Ascending aorta (tissue), 2 donors: ENCODE results near the gene RYK. TPM values are rescaled to one million over a fixed set of nuclear protein-coding genes. Genes with fewer than 3 reads are reported as not detected.
A peak's percentile ranks its signal among the peaks of the same experiment; 100 is the strongest.

ENCODE experiments used
- DNase-seq, 2 donors: peaks; one replicate each; pipeline ENCODE4 v3.0.0-alpha.2; 2019; ENCODE audit warnings: low spot score in 2 of 2
- H3K27ac ChIP-seq, 2 donors: fragments of 200-600 bp; sonication (generic); one replicate each; pipeline ENCODE4 v1.5.1; 2016 to 2017; ENCODE audit warnings: mild to moderate bottlenecking in 1 of 2
- H3K27me3 ChIP-seq: fragments of 200-600 bp; sonication (generic); one replicate; pipeline ENCODE4 v1.5.1; 2017
- H3K36me3 ChIP-seq, 2 donors: fragments of 200-600 bp; sonication (generic); one replicate each; pipeline ENCODE4 v1.5.1; 2016
- H3K4me1 ChIP-seq, 2 donors: fragments of 200-600 bp; sonication (generic); one replicate each; pipeline ENCODE4 v1.5.1; 2016 to 2017; ENCODE audit warnings: mild to moderate bottlenecking in 1 of 2
- H3K4me3 ChIP-seq, 2 donors: fragments of 200-600 bp; sonication (generic); one replicate each; pipeline ENCODE4 v1.5.1; 2016 to 2017; ENCODE audit warnings: mild to moderate bottlenecking in 1 of 2
- H3K9me3 ChIP-seq, 2 donors: fragments of 200-600 bp; sonication (generic); one replicate each; pipeline ENCODE4 v1.5.1; 2016
- intact Hi-C: fragments of 100-400 bp; cut with DNase I; formaldehyde crosslinking; loops from one replicate; pipeline ENCODE4 v1.15.1; 2023
- total RNA-seq: library from RNA; depleted of rRNA; stranded (reverse); fragments of >200 nt; gene quantifications from one replicate; pipeline ENCODE4 v1.1.0, GENCODE V29; 2016
- TF ChIP-seq, protein P1 (sequence below), 3 experiments: fragments of 200-600 bp in 2 of 3; fragments of 450-650 bp in 1 of 3; sonication (generic) in 2 of 3; IDR thresholded peaks; one replicate each; pipeline ENCODE4 v1.5.1; 2016 to 2019; ENCODE audit warnings: antibody characterized with exemption in 3 of 3, mild to moderate bottlenecking in 1 of 3, moderate library complexity in 1 of 3

Gene RYK
- total RNA-seq, 1 donor from 2014 or later: 13.5 TPM

DNA sequence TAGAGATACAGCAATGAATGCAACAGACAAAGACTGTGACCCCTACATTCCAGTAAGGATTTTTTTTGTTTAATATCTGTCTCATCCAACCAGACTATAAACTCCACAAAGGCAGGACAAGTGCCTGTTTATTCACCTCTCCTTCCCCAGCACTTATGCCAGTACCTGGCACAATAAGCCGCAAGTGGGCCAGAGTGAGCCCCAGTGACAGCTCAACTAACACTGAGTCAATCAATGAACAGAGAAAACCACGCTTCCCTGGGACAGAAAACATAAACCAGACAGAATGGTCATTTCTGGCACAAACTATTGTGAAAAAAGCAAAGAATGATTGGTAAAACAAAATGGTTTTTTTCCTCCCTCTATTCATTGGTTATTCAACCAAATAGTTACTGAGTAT, 52.2 kb downstream of the RYK start:
- no peak for DNase-seq
- Histone ChIP-seq H3K4me1 (no peaks in the 10 kb centered on the region), H3K4me3 (no peak overlapping the region), H3K9me3 (no peaks in the 10 kb centered on the region), H3K36me3 (peaks cover 12 to 46% of the 10 kb centered on the region in 2 donors), H3K27ac (no peak overlapping the region), H3K27me3 (no peaks in the 10 kb centered on the region)
- TF ChIP-seq, protein P1, sequence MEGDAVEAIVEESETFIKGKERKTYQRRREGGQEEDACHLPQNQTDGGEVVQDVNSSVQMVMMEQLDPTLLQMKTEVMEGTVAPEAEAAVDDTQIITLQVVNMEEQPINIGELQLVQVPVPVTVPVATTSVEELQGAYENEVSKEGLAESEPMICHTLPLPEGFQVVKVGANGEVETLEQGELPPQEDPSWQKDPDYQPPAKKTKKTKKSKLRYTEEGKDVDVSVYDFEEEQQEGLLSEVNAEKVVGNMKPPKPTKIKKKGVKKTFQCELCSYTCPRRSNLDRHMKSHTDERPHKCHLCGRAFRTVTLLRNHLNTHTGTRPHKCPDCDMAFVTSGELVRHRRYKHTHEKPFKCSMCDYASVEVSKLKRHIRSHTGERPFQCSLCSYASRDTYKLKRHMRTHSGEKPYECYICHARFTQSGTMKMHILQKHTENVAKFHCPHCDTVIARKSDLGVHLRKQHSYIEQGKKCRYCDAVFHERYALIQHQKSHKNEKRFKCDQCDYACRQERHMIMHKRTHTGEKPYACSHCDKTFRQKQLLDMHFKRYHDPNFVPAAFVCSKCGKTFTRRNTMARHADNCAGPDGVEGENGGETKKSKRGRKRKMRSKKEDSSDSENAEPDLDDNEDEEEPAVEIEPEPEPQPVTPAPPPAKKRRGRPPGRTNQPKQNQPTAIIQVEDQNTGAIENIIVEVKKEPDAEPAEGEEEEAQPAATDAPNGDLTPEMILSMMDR (IDR thresholded peaks at IDR 0.05): no peak
- intact Hi-C loops: no loop called here

DNA sequence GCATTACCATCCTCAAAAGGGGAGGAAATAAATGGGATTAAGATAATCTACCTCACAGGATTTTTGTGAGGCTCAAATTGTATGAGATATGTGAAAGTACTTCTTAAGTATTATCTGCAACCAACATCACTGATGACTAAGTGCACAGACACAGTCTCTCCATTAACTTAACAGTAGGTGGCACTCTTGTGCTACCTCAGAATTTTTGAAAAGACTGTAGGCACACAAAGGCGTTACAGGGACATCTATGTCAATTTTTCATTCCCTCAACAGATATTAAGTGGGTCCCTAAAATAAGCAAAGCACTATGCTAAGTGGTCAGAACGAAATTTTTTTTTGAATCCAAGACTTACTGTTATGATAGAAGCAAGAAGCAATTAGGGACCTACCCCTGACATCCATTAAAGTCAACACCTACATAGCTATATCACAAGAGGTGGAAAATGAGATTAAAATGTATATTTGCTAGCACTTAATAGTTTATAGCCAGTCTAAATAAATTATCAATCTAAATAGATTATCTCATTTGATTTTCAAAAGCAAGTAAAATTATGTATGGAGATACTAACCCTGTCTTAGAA, 52.9 kb downstream of the RYK start:
- Histone ChIP-seq H3K36me3 (peaks cover 12 to 42% of the 10 kb centered on the region in 2 donors), H3K27me3 (no peaks in the 10 kb centered on the region), H3K4me3 (no peak overlapping the region), H3K9me3 (no peaks in the 10 kb centered on the region), H3K4me1 (no peaks in the 10 kb centered on the region), H3K27ac (no peak overlapping the region)
- TF ChIP-seq, protein P1 (IDR thresholded peaks at IDR 0.05): peak; percentile 41 to 70 (median 62)
- DNase-seq: no peak
- intact Hi-C loops: no loop called here

DNA sequence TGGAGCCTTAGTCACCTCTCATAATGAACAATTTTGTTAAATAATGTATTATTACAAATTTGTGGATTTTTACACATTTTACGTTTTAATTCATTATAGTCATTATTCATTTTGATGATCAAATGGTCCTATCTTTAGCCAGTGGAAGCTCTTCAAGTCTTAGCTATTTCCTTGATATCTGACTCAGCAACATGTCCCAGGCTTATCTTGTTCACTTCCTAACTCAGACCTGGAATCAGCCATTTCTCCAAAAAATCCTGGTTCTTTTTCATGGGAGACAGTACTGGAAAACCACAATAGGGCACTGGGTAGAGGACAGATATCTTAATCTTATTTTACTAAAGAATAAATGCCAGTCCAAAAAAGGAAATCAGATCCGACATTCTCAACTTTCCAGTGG, 56.4 kb downstream of the RYK start:
- TF ChIP-seq, protein P1 (IDR thresholded peaks at IDR 0.05): no peak
- intact Hi-C loops: no loop called here
- H3K4me3 ChIP-seq: no peak overlapping the region
- no peaks in the 10 kb centered on the region for H3K9me3 ChIP-seq
- DNase-seq: no peak
- peaks cover 0 to 17% of the 10 kb centered on the region in 2 donors for H3K36me3 ChIP-seq
- no peaks in the 10 kb centered on the region for H3K27me3 ChIP-seq
- no peaks in the 10 kb centered on the region for H3K4me1 ChIP-seq
- H3K27ac ChIP-seq: no peak overlapping the region

DNA sequence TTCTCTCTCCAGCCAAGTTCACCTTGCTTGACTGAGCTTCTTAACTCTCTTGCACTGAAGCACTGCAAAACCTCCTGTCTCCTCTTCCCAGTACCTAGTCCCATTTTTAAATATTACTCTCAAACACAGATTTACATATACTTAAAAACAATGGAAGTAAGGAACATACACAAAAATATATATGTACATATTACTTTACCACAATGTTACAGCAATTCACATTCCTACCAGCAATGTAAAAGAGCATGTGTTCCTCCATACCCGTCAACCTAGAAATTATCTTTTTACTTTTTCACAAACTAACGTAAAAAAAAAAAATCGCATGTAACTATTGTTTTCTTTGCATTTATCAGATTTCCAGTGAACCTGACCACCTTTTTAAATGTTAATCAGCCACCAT, 60.4 kb downstream of the RYK start:
- no peak for DNase-seq
- H3K27ac ChIP-seq: no peak overlapping the region
- peaks cover 4 to 20% of the 10 kb centered on the region in 2 donors for H3K36me3 ChIP-seq
- intact Hi-C loops: no loop called here
- no peak overlapping the region for H3K4me3 ChIP-seq
- no peaks in the 10 kb centered on the region for H3K4me1 ChIP-seq
- no peaks in the 10 kb centered on the region for H3K27me3 ChIP-seq
- H3K9me3 ChIP-seq: no peaks in the 10 kb centered on the region
- TF ChIP-seq, protein P1 (IDR thresholded peaks at IDR 0.05): no peak

DNA sequence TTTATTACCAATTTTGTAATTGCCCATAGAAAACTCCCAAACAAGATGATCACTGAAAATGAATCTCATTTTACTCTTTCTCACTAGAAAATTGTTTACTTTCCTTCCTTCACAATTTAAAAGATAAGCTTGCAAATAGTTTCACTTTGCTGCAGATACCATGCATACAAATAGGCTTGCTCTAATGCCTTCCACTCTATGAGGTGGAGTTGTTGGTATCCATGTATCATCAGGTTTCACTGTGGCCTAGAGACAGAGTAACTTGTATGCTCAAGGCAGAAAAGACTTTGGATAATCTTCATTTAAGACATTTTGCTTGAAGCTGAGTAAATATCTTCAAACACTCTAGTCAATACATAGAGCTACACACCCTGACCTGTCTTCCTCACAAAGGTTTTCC, 60.8 kb downstream of the RYK start:
- TF ChIP-seq, protein P1 (IDR thresholded peaks at IDR 0.05): no peak
- no peak for DNase-seq
- Histone ChIP-seq H3K27me3 (no peaks in the 10 kb centered on the region), H3K27ac (no peak overlapping the region), H3K36me3 (peaks cover 4 to 19% of the 10 kb centered on the region in 2 donors), H3K4me1 (no peaks in the 10 kb centered on the region), H3K4me3 (no peak overlapping the region), H3K9me3 (no peaks in the 10 kb centered on the region)
- intact Hi-C loops: no loop called here

DNA sequence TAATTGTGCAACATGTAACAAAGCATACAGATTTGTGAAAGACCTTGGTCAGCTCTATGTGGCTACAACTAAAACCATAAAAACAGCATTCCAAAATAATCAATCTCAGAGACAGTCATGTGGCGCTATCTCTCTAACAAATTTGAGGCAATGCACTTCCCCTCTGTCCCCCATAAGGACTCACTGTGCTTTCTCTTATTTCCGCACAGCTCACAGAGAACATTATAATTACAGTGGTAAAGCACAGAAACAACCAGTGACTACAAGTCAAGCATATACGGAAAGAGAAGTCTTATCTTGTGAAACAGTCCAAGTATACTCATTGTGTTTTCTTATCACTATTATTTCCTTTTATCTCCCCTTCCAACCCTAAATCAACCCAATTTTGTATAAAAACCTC, 64.3 kb downstream of the RYK start:
- Histone ChIP-seq H3K4me1 (no peaks in the 10 kb centered on the region), H3K4me3 (no peak overlapping the region), H3K9me3 (no peaks in the 10 kb centered on the region), H3K27me3 (no peaks in the 10 kb centered on the region), H3K27ac (no peak overlapping the region), H3K36me3 (peaks cover 4 to 20% of the 10 kb centered on the region in 2 donors)
- no peak for DNase-seq
- intact Hi-C loops: no loop called here
- TF ChIP-seq, protein P1 (IDR thresholded peaks at IDR 0.05): no peak
